HG02588 (cell line): ENCODE measurements around the gene VCAM1.
"Not testable (repeated sequence)": the region's sequence is repeated elsewhere in the genome, so short reads cannot be mapped to it uniquely, and the experiment has no call there.

ENCODE experiments used
- ATAC-seq: cut with Tn5 transposase; IDR thresholded peaks from one replicate; pipeline ENCODE4 v1.9.1; 2021; ENCODE audit warnings: mild to moderate bottlenecking, moderate library complexity; ENCODE audit not compliant: unreplicated experiment

The VCAM1 gene

DNA sequence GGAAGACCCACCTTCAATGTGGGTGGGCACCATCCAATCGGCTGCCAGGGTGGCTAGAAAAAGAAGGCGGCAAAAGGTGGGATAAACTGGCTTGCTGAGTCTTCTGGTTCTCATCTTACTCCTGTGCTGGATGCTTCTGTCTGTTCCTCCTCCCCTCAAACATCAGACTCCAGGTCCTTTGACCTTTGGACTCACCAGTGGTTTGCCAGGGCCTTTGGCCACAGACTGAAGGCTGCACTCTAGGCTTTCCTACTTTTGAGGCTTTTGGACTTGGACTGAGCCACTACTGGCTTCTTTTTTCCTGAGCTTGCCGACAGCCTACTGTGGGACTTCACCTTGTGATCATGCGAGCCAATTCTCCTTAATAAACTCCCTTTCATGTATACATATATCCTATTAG lies 55.9 kb downstream of the VCAM1 start:
- no peak for ATAC-seq

- no peak for ATAC-seq
Observed at GRCh38 chr1:100778748-100779147, 59.2 kb downstream of the VCAM1 start.

GRCh38 chr1:100780814-100781213 lies 61.3 kb downstream of the VCAM1 start:
- ATAC-seq, result no peak

GRCh38 chr1:100781728-100782127 lies 62.2 kb downstream of the VCAM1 start:
- not testable (repeated sequence) for ATAC-seq

- no peak for ATAC-seq
Observed at GRCh38 chr1:100782473-100783039, 63.0 kb downstream of the VCAM1 start.

DNA sequence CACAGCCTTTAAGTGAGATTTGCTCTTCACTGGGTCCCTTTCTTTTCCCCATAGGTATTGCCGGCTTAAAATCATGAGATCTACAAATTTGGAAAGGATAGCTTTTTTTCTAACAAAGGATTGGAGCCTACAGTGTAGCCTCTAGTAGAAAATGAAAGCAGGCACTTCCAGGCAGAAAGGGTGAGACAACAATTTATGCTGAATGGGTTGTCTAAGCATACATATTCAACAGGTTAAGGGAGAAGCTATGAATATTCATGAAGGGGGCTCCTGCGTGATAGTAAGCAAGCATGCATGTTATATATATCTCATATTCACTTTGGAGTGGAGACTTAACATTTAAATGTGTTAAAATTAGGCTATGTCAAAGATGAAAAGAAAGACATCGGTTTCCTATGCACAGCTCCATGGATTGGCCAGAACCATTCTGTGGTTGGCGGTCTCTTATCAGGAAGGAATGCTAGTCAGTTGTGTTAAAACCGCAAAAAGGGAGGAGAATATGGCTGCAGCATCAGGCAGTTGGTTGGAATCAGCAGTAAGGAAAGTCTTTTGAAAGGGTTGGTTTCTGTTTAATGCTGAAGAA lies 66.0 kb downstream of the VCAM1 start:
- no peak for ATAC-seq

GRCh38 chr1:100786870-100787269 lies 67.3 kb downstream of the VCAM1 start:
- ATAC-seq, result no peak
